ENCODE measurements around the gene NPLOC4.

The NPLOC4 gene

GRCh38 chr17:81566461-81567126, 70.3 kb downstream of the NPLOC4 start:
- Histone ChIP-seq H3K79me2 (ENCODE audit: insufficient read depth, low read length) (no peaks in the 10 kb centered on the region), H3K4me1 (ENCODE audit: insufficient read depth, low read length, poor library complexity, severe bottlenecking) (peaks cover 28% of the 10 kb centered on the region), H3K9ac (ENCODE audit: low read depth, low read length, poor library complexity, severe bottlenecking) (peak overlapping the region; percentile 58), H3F3A (ENCODE audit: low read depth) (peaks cover 14% of the 10 kb centered on the region), H3K9me3 (ENCODE audit: insufficient read depth, low read depth, low read length) (no peaks in the 10 kb centered on the region), H3K36me3 (ENCODE audit: insufficient read depth, low read length) (peaks cover 80% of the 10 kb centered on the region; the same call in 1 of the 2 replicates), H2AFZ (ENCODE audit: low read length) (no peak overlapping the region), H3K27me3 (ENCODE audit: insufficient read depth, low read length, poor library complexity, severe bottlenecking) (no peaks in the 10 kb centered on the region), H4K20me1 (ENCODE audit: insufficient read depth, low read length, poor library complexity, severe bottlenecking) (no peaks in the 10 kb centered on the region), H3K9me2 (replicated peaks; ENCODE audit: low read depth, low read length) (no peaks in the 10 kb centered on the region), H3K4me3 (ENCODE audit: low read length, poor library complexity, severe bottlenecking) (peak overlapping the region; percentile 53), H3K4me2 (ENCODE audit: low read depth, low read length, poor library complexity, severe bottlenecking) (peak overlapping the region; percentile 60)
- no peak for TF ChIP-seq CTCF (conservative IDR thresholded peaks at IDR 0.05; ENCODE audit: low read length)
- TF ChIP-seq EZH2phosphoT487 (IDR thresholded peaks at IDR 0.05; ENCODE audit: borderline replicate concordance) = no peak

GRCh38 chr17:81565231-81565630, 71.7 kb downstream of the NPLOC4 start:
- Histone ChIP-seq H3K9ac (ENCODE audit: low read depth, low read length, poor library complexity, severe bottlenecking) (no peak overlapping the region), H3K9me3 (ENCODE audit: insufficient read depth, low read depth, low read length) (no peaks in the 10 kb centered on the region), H3K4me2 (ENCODE audit: low read depth, low read length, poor library complexity, severe bottlenecking) (no peak overlapping the region), H3K27me3 (ENCODE audit: insufficient read depth, low read length, poor library complexity, severe bottlenecking) (no peaks in the 10 kb centered on the region), H2AFZ (ENCODE audit: low read length) (no peak overlapping the region), H3F3A (ENCODE audit: low read depth) (peaks cover 14% of the 10 kb centered on the region), H3K4me1 (ENCODE audit: insufficient read depth, low read length, poor library complexity, severe bottlenecking) (peaks cover 28% of the 10 kb centered on the region), H3K9me2 (replicated peaks; ENCODE audit: low read depth, low read length) (no peaks in the 10 kb centered on the region), H4K20me1 (ENCODE audit: insufficient read depth, low read length, poor library complexity, severe bottlenecking) (no peaks in the 10 kb centered on the region), H3K79me2 (ENCODE audit: insufficient read depth, low read length) (no peaks in the 10 kb centered on the region), H3K36me3 (ENCODE audit: insufficient read depth, low read length) (peaks cover 79% of the 10 kb centered on the region; the same call in 1 of the 2 replicates), H3K4me3 (ENCODE audit: low read length, poor library complexity, severe bottlenecking) (no peak overlapping the region)
- no peak for TF ChIP-seq EZH2phosphoT487 (IDR thresholded peaks at IDR 0.05; ENCODE audit: borderline replicate concordance)
- TF ChIP-seq CTCF (conservative IDR thresholded peaks at IDR 0.05; ENCODE audit: low read length) = no peak

GRCh38 chr17:81564778-81565177, 72.1 kb downstream of the NPLOC4 start:
- Histone ChIP-seq H3F3A (ENCODE audit: low read depth) (peaks cover 14% of the 10 kb centered on the region), H3K9me3 (ENCODE audit: insufficient read depth, low read depth, low read length) (no peaks in the 10 kb centered on the region), H2AFZ (ENCODE audit: low read length) (no peak overlapping the region), H3K9me2 (replicated peaks; ENCODE audit: low read depth, low read length) (no peaks in the 10 kb centered on the region), H3K4me2 (ENCODE audit: low read depth, low read length, poor library complexity, severe bottlenecking) (no peak overlapping the region), H3K27me3 (ENCODE audit: insufficient read depth, low read length, poor library complexity, severe bottlenecking) (no peaks in the 10 kb centered on the region), H3K9ac (ENCODE audit: low read depth, low read length, poor library complexity, severe bottlenecking) (no peak overlapping the region), H4K20me1 (ENCODE audit: insufficient read depth, low read length, poor library complexity, severe bottlenecking) (no peaks in the 10 kb centered on the region), H3K36me3 (ENCODE audit: insufficient read depth, low read length) (peaks cover 74% of the 10 kb centered on the region; the same call in 1 of the 2 replicates), H3K4me3 (ENCODE audit: low read length, poor library complexity, severe bottlenecking) (no peak overlapping the region), H3K4me1 (ENCODE audit: insufficient read depth, low read length, poor library complexity, severe bottlenecking) (peaks cover 28% of the 10 kb centered on the region), H3K79me2 (ENCODE audit: insufficient read depth, low read length) (no peaks in the 10 kb centered on the region)
- no peak for TF ChIP-seq CTCF (conservative IDR thresholded peaks at IDR 0.05; ENCODE audit: low read length)
- TF ChIP-seq EZH2phosphoT487 (IDR thresholded peaks at IDR 0.05; ENCODE audit: borderline replicate concordance) = no peak

All from Loucy (cell line).